Body of pancreas (tissue), 4 donors: Measurements from ENCODE around the gene USP10. TPM values are rescaled to one million over a fixed set of nuclear protein-coding genes. Genes with fewer than 3 reads are reported as not detected.
"Not testable (repeated sequence)": the region's sequence is repeated elsewhere in the genome, so short reads cannot be mapped to it uniquely, and the experiment has no call there.

ENCODE experiments used
- ATAC-seq: fragments of 150-250 bp; one replicate; pipeline ENCODE4 v1.9.1; 2016
- DNase-seq, 4 donors: peaks; one replicate each; pipeline ENCODE4 v3.0.0-alpha.2; 2019
- H3K27ac ChIP-seq, 4 donors: fragments of 200-600 bp; sonication (generic); 1 replicate in 3 of 4; 2 replicates in 1 of 4; pipeline versions ENCODE4 v1.5.1 to v1.6.1; 2016 to 2019; ENCODE audit warnings: mild to moderate bottlenecking in 1 of 4, mixed read lengths in 1 of 4, moderate library complexity in 1 of 4
- H3K27me3 ChIP-seq, 2 donors: fragments of 200-600 bp; sonication (generic); one replicate each; pipeline ENCODE4 v1.6.0; 2016; ENCODE audit warnings: mild to moderate bottlenecking in 1 of 2
- H3K36me3 ChIP-seq, 2 donors: fragments of 200-600 bp; sonication (generic); replicated peaks in 1 of 2; 2 replicates each; pipeline ENCODE4 v1.5.1; 2016; ENCODE audit warnings: low read depth in 2 of 2; ENCODE audit not compliant: insufficient read depth in 1 of 2
- H3K4me1 ChIP-seq: fragments of 200-600 bp; sonication (generic); one replicate; pipeline ENCODE4 v1.6.0; 2016
- H3K4me3 ChIP-seq, 2 donors: fragments of 200-600 bp; sonication (generic); 1 replicate in 1 of 2; 2 replicates in 1 of 2; pipeline ENCODE4 v1.5.1; 2016 to 2019
- H3K9me3 ChIP-seq, 3 donors: fragments of 200-600 bp; sonication (generic); 1 replicate in 2 of 3; 2 replicates in 1 of 3; pipeline ENCODE4 v1.5.1; 2016
- POLR2A ChIP-seq, 3 donors: fragments of 450-650 bp; IDR thresholded peaks; one replicate each; pipeline ENCODE4 v1.6.1; 2016; ENCODE audit warnings: antibody characterized with exemption in 3 of 3, mild to moderate bottlenecking in 2 of 3
- WGBS, 2 donors: methylation state at CpG; one replicate each; pipeline ENCODE4 v1.1.5; 2017; 5-methylcytosine and 5-hydroxymethylcytosine counted together
- intact Hi-C: fragments of 100-400 bp; cut with DNase I; formaldehyde crosslinking; loops from one replicate; pipeline ENCODE4 v1.15.1; 2023
- total RNA-seq, 2 donors: library from RNA; depleted of rRNA; stranded (reverse); fragments of >200 nt; gene quantifications; one replicate each; pipeline ENCODE4 v1.1.0, GENCODE V29; 2016
- TF ChIP-seq, protein P1 (sequence below), 7 experiments: fragments of 450-650 bp in 4 of 7; fragments of 200-600 bp in 3 of 7; sonication (generic) in 3 of 7; IDR thresholded peaks; one replicate each; pipeline ENCODE4 v1.5.1; 2016 to 2019; ENCODE audit warnings: antibody characterized with exemption in 7 of 7

Gene USP10
- total RNA-seq, 2 donors from 2014 or later, result 24.6 to 32.3 TPM

DNA sequence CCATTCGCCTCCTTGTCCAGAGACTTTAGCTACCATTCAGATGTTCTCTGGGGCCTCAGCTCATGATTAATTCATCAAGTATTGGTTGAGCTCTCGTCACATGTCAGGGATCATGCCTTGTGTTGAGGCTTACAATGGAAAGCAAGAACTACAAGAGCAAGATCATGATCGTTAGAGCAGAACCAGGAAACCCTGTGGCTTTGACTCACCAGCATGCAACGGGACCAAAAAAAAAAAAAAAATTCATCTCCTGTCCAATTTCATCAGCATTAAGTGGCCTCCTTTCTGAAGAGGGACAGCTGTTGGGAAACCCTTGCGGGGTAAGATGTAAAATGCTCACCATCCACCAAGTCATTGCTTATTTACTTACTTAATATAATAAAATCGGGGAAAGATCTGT, 12.1 kb upstream of the USP10 start:
- Histone ChIP-seq H3K36me3 (no peaks in the 10 kb centered on the region), H3K27ac (no peak overlapping the region), H3K4me3 (no peak overlapping the region), H3K27me3 (no peaks in the 10 kb centered on the region), H3K4me1 (peaks cover 9% of the 10 kb centered on the region), H3K9me3 (no peaks in the 10 kb centered on the region)
- TF ChIP-seq, protein P1, sequence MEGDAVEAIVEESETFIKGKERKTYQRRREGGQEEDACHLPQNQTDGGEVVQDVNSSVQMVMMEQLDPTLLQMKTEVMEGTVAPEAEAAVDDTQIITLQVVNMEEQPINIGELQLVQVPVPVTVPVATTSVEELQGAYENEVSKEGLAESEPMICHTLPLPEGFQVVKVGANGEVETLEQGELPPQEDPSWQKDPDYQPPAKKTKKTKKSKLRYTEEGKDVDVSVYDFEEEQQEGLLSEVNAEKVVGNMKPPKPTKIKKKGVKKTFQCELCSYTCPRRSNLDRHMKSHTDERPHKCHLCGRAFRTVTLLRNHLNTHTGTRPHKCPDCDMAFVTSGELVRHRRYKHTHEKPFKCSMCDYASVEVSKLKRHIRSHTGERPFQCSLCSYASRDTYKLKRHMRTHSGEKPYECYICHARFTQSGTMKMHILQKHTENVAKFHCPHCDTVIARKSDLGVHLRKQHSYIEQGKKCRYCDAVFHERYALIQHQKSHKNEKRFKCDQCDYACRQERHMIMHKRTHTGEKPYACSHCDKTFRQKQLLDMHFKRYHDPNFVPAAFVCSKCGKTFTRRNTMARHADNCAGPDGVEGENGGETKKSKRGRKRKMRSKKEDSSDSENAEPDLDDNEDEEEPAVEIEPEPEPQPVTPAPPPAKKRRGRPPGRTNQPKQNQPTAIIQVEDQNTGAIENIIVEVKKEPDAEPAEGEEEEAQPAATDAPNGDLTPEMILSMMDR (IDR thresholded peaks at IDR 0.05), result no peak
- no peak for TF ChIP-seq POLR2A (IDR thresholded peaks at IDR 0.05)
- DNase-seq (no peak), ATAC-seq (no peak)
- intact Hi-C loops, result no loop called here
- 84 to 86% methylated on average over 6 of the region's 6 CpGs for WGBS, 2 donors

DNA sequence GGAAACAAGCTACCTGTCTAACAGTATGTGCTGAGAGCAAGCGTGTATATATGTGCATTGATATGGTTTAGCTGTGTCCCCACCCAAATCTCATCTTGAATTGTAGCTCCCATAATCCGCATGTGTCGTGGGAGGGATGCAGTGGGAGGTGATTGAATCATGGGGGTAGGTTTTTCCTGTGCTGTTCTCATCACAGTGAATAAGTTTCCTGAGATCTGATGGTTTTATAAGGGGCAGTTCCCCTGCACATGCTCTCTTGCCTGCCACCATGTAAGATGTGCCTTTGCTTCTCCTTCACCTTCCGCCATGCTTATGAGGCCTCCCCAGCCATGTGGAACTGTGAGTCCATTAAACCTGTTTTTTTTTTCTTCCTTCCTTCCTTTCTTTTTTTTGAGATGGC, 11.6 kb upstream of the USP10 start:
- intact Hi-C loops, DNase-seq, H3K36me3 ChIP-seq, ATAC-seq, H3K4me1 ChIP-seq, H3K9me3 ChIP-seq, H3K4me3 ChIP-seq, H3K27me3 ChIP-seq, H3K27ac ChIP-seq: not testable (repeated sequence)
- WGBS, 2 donors, result 97 to 98% methylated on average over 4 of the region's 4 CpGs

DNA sequence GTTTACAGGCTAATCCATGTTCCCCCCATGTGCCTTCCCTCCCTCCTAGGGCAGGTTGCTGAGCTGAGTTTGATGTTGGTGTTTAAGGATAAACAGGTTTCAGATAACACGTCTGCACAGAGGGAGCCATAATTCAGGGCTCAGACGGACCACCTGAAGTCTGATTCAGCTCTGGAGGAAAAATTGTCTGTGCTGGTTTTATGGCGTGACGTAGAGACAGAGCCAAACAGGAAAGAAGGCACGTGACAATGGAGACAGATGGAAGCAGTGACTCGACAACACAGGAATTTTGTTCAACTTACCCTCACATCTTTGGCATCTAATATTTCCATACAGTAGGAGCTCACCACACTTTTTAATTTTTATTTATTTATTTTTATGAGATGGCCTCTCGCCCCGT, 10.7 kb upstream of the USP10 start:
- H3K27me3 ChIP-seq, result no peaks in the 10 kb centered on the region
- no peak overlapping the region for H3K4me3 ChIP-seq
- ATAC-seq, result no peak
- TF ChIP-seq, protein P1 (IDR thresholded peaks at IDR 0.05), result no peak
- TF ChIP-seq POLR2A (IDR thresholded peaks at IDR 0.05), result no peak
- WGBS, 2 donors, result 54 to 81% methylated on average over 8 of the region's 8 CpGs
- no peaks in the 10 kb centered on the region for H3K9me3 ChIP-seq
- DNase-seq, result no peak
- intact Hi-C loops, result no loop called here
- no peaks in the 10 kb centered on the region for H3K36me3 ChIP-seq
- peaks cover 9% of the 10 kb centered on the region for H3K4me1 ChIP-seq
- no peak overlapping the region for H3K27ac ChIP-seq

DNA sequence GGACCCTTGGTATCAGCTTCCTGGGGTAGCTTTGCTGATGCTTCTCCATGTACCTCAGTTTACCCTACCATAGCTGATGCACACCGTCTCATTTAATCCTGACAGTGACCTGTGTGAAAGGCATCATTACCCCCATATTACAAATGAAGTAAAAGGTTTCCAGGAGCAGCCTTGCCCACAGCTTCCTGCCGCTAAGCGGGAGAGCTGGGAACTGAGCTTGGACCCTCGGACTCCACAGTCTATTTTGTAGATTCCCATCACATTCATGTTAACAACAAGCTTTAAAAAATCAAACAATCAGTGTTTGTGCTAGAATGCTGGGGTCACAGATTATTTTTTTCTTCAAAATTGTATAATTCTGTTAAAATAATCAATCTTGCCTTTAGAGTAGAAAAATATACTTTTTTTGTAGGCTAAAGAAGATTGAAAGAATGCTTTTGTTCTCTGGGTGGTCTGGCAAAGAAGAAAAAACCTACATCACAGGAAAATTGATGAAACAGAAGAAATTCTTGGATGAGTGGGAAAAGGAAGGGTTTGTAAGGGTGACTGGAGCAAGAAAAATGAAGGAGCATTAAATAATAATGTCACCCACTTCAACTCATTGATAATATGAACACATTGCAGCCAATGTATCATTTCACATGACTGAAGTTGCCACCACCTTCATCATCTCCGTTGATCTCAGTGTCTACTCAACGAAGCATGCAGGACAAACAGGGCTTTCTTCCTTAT, 9.5 kb upstream of the USP10 start:
- H3K27me3 ChIP-seq, result no peaks in the 10 kb centered on the region
- intact Hi-C loops, result no loop called here
- no peaks in the 10 kb centered on the region for H3K9me3 ChIP-seq
- DNase-seq (no peak), ATAC-seq (no peak)
- no peak overlapping the region for H3K27ac ChIP-seq
- no peak overlapping the region for H3K4me3 ChIP-seq
- TF ChIP-seq POLR2A (IDR thresholded peaks at IDR 0.05), result no peak
- TF ChIP-seq, protein P1 (IDR thresholded peaks at IDR 0.05), result no peak
- H3K4me1 ChIP-seq, result peaks cover 9% of the 10 kb centered on the region
- 89% methylated on average over 6 of the region's 6 CpGs for WGBS, 2 donors
- H3K36me3 ChIP-seq, result no peaks in the 10 kb centered on the region

DNA sequence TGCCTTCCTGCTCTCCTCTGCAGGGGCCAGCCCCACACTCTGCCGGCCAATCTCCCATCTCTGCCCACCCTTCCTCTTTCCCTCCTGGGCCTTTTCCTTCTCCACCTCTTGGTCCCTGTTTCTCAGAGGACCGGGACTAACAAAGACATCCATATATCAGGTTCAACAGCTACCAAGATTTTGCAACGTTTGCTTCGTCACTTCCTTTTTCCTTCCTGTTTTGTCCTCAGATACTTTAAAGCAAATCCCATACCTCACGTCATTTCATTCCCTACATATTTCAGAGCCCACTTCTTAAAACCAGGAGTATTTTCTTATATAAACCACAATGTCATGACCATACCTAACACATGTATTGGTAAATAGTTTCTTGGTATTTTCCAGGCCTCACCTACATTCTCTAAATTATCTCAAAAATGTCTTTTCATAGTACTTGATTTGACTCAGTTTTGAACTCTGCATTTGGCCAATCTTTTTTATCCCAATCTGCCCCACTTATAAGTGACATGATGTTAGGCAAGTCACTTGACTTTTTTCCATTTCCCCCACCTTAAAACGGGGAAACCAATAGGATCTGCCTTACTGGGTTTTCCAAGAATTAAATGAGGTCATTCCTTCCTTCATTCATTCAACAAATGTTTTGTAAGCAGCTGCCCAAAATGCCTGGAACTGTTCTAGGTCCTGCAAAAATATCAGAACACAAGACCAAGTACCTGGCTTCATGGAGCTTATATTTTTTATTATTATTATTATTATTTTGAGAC, 7.2 kb upstream of the USP10 start:
- intact Hi-C loops, result no loop called here
- Histone ChIP-seq H3K4me3 (no peak overlapping the region), H3K4me1 (peaks cover 9% of the 10 kb centered on the region), H3K27ac (no peak overlapping the region), H3K27me3 (no peaks in the 10 kb centered on the region), H3K9me3 (no peaks in the 10 kb centered on the region), H3K36me3 (no peaks in the 10 kb centered on the region)
- 66 to 67% methylated on average over 6 of the region's 6 CpGs for WGBS, 2 donors
- ATAC-seq, result no peak
- no peak for DNase-seq
- TF ChIP-seq, protein P1 (IDR thresholded peaks at IDR 0.05), result no peak
- TF ChIP-seq POLR2A (IDR thresholded peaks at IDR 0.05), result no peak

DNA sequence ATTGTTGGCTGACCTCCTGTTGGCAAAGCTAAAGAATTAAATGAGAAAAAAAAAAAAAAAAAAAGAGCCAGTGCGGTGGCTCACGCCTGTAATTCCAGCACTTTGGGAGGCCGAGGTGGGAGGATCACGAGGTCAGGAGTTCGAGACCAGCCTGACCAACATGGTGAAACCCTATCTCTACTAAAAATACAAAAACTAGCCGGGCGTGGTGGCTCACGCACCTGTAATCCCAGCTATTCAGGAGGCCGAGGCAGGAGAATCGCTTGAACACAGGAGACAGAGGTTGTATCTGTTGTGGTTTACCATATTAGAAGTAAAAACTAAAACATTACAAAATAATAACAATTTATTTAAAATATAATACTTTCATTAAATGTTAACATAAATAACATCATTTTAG, 5.9 kb upstream of the USP10 start:
- 91 to 93% methylated on average over 10 of the region's 10 CpGs for WGBS, 2 donors
- H3K27ac ChIP-seq, H3K4me1 ChIP-seq, intact Hi-C loops, H3K36me3 ChIP-seq, H3K27me3 ChIP-seq, ATAC-seq, DNase-seq, H3K4me3 ChIP-seq, H3K9me3 ChIP-seq: not testable (repeated sequence)
